SIG-M5 (cell line): ENCODE measurements around the gene TBC1D14.
"Not testable (repeated sequence)": the region's sequence is repeated elsewhere in the genome, so short reads cannot be mapped to it uniquely, and the experiment has no call there.

Experiments used
- DNase-seq: peaks from one replicate; lab custom pipeline; 2025; lab: John Stamatoyannopoulos, UW

Gene TBC1D14

DNA sequence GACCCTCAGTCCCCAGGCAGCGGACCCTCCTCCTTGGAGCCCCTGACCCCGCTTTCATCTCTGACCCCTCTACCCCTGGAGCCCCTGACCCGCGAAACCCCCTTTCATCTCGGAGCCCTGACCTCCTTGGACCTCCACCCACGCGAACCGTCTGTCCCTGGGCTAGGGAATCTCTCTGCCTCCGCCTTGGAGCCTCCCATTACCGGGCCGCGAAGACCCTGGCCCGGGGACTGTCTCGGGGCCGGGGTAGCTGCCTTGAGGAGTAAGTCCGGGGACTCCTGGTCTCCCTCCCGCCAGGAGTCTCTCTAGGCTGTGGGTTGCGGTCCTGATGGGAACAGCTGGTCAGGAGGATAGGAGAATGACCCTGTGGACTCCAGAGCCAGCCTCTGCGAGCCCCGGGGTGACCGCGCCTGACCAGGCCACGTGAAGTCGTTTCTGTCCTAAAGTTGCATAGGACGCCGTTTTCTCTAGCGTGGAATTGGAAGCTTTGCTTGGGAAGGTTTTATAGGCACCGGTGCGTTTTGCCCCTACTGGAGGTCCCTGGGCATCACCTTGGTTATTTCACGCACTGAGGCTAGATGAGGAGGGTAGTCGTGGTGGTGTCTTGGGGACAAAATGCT lies 824 bp downstream of the TBC1D14 start:
- DNase-seq, result no peak

- DNase-seq, result no peak
These were observed 1.6 kb downstream of the TBC1D14 start for GRCh38 chr4:6910960-6911874.

DNA sequence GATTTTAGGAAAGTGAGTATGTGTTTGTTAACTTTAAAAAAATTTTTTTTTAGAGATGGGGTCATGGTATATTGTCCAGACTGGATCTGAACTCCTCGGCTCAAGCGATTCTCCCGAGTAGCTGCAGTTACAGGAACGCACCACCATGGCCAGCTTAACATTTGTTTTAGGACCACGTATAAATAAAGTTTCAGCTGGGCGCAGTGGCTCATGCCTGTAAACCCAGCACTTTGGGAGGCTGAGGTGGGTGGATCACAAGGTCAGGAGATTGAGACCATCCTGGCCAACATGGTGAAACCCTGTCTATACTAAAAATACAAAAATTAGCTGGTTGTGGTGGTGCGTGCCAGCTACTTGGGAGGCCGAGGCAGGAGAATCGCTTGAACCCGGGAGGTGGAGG lies 2.3 kb downstream of the TBC1D14 start:
- DNase-seq, result not testable (repeated sequence)

DNA sequence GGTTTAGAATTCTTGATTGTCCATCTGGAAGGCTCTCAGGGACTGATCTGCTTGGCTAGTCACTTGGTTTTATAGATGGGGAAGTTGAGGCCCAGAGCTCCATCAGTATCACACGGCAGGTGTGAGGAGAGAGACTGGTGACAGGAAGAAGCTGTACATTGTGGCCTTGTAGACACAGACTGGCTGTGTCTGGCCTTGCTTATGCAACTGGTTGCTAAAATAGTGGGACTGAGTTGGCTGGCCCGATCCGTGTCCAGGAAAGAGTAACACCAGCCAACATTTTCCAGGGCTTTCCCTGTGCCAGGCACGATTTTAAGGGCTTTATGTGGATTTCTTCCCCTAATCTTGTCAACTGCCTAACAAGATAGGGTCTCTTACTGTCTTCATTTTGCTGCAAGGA lies 2.8 kb downstream of the TBC1D14 start:
- no peak for DNase-seq

GRCh38 chr4:6913350-6913905 lies 3.8 kb downstream of the TBC1D14 start:
- no peak for DNase-seq

- DNase-seq, result no peak
These were observed 4.8 kb downstream of the TBC1D14 start for GRCh38 chr4:6914448-6914847.

- no peak for DNase-seq
These were observed 5.7 kb downstream of the TBC1D14 start for GRCh38 chr4:6915041-6916005.

DNA sequence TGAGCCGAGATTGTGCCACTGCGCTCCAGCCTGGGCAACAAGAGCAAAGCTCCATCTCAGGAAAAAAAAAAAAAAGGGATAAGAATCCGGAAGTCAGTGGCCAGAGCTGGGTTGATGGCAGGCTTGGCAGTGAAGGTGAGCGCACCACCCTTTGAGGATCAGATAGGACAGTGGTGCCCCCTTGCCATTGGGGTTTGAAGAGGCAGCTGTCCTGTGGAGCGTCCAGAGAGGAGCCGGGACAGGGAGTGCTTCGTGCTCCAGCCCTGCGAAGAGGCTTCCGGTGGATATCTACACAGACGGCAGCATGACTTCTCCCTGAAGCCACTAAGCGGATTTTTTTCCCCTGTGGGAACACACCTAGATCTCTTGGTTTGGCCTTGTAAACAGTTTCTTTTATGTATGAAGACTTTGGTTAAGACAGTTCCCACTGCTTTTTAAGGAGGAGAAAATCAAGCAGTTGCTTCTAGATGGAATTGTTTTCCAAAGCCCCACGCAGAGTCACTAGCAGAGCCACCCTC lies 6.5 kb downstream of the TBC1D14 start:
- no peak for DNase-seq

- no peak for DNase-seq
These were observed 7.2 kb downstream of the TBC1D14 start for GRCh38 chr4:6916587-6917460.

DNA sequence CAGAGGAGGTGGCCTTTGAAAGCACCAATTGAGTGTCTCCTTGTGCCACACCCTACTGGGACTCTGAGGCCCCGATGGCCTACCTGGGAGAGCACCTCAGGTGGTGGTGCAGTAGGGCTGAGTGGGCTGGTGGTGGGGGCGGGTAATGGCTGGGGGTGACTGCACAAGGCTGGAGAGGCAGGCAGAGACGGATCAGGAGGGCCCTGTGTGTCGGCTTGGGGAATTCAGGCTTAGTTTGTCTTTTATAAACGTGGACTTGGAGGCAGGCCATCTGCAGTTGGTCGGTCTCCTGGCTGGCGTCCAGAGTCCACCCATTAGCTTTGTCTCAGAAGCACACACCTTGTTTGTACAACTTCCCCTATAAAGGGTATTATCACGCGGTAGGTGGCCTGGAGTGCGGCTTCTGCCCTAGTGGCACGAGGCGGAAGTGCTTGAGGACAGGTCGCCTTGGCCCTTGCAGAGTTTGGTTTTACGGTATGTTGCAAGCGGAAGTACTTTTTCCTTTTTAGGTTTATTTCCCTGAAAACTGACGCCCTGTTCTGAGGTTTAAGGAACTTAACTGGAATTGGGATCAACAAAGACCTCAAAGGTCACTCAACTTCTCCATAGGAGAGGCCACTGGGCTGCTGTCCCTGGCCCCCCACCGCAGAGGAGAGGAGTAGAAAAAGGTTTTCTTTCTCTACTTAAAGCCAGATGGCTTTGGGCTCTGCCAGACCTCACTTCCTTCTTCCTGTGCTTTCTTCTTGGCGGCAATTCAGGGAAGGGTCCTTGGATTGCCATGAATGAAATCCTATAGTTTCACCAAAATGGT lies 8.0 kb downstream of the TBC1D14 start:
- no peak for DNase-seq

- DNase-seq, result no peak
These were observed 8.7 kb downstream of the TBC1D14 start for GRCh38 chr4:6918338-6918737.

DNA sequence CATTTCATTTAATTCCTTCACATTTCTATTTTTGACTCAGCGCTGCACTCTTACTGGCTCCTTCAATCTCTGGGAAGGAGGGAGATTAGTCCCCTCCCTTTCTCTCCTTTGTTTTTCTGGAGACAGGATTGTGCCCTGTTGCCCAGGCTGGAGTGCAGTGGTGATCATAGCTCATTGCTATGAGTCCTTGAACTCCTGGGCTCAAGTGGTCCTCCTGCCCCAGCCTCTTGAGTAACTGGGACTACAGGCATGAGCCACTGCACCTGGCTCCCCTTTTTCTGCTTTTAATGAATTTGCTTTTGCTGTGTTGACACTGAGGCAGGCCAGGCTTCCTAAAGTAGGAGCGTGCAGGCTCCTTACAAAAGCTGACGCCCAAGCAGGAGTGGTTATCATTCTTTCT lies 10.5 kb downstream of the TBC1D14 start:
- no peak for DNase-seq

DNA sequence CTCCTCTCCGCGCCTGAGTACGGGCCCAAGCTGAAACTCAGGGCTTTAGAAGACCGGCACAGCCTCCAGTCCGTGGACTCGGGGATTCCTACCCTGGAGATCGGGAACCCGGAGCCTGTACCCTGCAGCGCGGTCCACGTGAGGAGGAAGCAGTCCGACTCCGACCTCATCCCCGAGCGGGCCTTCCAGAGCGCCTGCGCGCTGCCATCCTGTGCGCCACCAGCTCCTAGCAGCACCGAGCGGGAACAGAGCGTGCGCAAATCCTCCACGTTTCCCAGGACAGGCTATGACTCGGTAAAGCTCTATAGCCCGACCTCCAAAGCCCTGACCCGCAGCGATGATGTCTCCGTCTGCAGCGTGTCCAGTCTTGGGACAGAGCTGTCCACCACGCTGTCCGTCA lies 13.9 kb downstream of the TBC1D14 start:
- no peak for DNase-seq

GRCh38 chr4:6924361-6924779 lies 14.7 kb downstream of the TBC1D14 start:
- DNase-seq, result no peak

GRCh38 chr4:6925357-6925836 lies 15.8 kb downstream of the TBC1D14 start:
- DNase-seq, result no peak

- peak; percentile 56 for DNase-seq
These were observed 16.5 kb downstream of the TBC1D14 start for GRCh38 chr4:6926081-6926480.

- DNase-seq, result no peak
These were observed 17.3 kb downstream of the TBC1D14 start for GRCh38 chr4:6926681-6927478.

DNA sequence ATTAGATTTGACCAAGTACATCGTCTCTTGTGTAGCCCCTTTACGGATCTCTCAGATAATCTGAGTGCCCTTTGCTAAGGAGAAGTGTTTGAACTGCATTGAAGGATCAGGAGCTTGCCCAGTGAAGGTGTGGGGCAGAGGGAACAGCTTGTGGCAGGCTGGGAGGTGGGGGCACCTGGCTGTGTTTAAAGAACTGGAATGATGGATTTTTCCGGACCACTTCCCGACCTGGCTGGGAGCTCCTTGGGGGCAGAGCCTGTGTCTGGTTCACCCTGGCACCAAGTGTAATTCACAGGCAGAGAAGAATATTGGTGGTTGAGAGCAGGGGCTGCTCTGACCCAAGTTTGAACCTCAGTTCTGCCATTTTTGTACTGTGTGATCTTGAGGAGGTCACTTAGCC lies 18.5 kb downstream of the TBC1D14 start:
- no peak for DNase-seq

DNA sequence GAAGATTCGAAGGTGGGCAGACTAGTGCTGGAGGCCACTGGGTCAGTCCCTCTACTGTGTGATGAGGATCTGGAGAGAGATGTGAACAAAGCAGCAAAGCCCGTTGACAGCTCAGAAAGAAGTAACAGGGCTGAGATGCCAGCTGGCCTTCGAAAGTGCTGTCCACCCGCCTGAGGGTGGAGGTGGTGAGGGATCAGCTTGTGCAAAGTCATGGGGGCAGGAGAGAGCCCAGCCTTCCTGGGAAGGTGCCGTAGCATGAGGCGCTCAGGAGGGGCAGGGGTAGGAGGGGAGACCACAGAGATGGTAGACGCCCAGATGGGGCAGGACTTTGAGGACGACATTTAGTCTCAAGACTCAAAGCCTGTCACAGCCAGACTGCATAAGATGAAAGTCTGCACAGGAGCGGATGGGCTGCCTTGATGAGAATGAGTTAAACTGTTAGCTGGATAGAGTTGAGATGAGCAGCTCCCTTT lies 19.7 kb downstream of the TBC1D14 start:
- no peak for DNase-seq
